Fibroblast of gingiva (primary cell): Measurements from ENCODE around the gene GIT1.

ENCODE experiments used
- DNase-seq: peaks from one replicate; pipeline ENCODE4 v3.0.0-alpha.2; 2011; ENCODE audit warnings: low read depth

The GIT1 gene

GRCh38 chr17:29579866-29580771, 9.3 kb downstream of the GIT1 start:
- peak; percentile 69 for DNase-seq

DNA sequence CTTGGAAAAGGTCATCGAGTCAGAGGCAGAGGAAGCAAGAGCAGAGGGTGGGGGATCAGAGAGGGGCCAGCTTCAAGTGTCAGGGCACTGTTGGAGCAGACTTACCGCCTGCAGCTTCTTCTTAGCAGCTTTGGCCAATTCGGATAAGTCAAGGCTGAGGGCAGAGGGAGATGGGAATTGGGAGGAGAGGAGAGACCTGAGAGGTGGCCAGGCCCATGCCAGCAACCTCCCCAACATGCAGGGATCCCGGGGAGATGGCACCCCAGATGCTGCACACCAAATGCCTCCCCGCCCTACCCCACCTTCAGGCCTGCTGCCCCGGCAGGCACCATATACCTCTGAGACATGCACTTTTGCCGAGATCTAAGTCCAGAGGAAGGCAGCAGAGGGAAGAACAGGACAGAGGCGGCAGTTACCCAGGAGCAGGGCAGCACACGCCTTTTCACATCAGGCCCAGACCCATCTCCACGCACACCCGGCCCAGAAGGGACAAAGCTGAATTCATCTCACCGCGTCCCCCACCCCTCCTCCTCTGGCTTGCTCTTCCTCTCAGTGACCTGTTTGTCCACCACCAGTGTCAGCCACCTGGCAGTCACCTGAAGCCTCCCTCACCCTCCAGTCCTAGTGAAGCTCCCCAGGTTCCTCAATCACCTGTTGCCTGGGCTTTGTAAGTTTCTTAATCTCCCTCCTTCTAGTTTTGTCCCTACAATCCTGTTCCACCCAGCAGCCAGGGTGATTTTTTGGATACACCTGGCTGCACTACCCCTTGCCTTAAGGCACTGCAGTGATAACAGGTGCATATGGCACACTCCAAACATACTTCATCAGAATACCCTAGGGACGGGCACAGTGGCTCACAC, 10.6 kb downstream of the GIT1 start:
- no peak for DNase-seq

- peak; percentile 77 for DNase-seq
These were observed 11.8 kb downstream of the GIT1 start for GRCh38 chr17:29577385-29578211.

- no peak for DNase-seq
These were observed 12.5 kb downstream of the GIT1 start for GRCh38 chr17:29577001-29577370.

GRCh38 chr17:29576214-29577000, 13.0 kb downstream of the GIT1 start:
- DNase-seq, result no peak

- no peak for DNase-seq
These were observed 13.8 kb downstream of the GIT1 start for GRCh38 chr17:29575511-29576213.

DNA sequence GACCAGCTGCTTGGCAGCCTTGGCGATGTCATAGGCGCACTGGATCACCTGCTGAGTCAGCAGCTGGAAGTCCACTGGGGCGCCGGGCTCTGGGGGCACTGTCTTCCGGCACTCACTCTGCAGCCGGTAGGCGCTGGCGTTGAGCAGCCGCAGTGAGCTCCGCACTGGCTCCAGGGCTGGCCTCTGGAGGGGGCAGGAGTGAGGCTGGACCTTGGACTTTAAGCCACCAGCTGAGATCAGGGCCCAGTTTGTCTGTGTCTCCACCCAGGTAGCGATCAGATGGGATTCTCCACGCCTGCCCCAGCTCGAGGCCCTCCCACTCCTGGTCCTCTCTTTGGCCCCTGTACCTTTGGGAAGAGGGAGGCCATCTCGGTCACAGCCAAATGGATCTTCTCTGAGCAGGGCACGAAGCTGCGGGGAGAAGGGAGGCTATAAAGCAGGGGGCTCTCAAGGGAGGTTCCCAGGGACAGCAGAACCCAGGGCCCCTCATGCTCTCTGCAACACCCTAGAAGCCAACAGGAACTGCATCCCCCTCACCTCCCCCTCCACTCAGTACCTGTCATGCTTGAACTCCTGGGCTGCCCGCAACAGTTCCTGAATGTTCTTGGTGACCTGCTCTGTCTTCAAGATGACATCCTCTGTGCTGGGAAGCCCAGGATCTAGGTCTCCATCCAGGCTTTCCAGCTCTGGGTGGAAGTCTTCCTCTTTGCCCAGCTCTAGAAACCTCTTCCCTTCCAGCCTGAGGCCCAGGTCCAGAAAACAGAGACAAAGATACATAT, 14.5 kb downstream of the GIT1 start:
- no peak for DNase-seq

GRCh38 chr17:29573871-29574731, 15.3 kb downstream of the GIT1 start:
- no peak for DNase-seq

GRCh38 chr17:29573558-29573869, 15.9 kb downstream of the GIT1 start:
- DNase-seq, result no peak

DNA sequence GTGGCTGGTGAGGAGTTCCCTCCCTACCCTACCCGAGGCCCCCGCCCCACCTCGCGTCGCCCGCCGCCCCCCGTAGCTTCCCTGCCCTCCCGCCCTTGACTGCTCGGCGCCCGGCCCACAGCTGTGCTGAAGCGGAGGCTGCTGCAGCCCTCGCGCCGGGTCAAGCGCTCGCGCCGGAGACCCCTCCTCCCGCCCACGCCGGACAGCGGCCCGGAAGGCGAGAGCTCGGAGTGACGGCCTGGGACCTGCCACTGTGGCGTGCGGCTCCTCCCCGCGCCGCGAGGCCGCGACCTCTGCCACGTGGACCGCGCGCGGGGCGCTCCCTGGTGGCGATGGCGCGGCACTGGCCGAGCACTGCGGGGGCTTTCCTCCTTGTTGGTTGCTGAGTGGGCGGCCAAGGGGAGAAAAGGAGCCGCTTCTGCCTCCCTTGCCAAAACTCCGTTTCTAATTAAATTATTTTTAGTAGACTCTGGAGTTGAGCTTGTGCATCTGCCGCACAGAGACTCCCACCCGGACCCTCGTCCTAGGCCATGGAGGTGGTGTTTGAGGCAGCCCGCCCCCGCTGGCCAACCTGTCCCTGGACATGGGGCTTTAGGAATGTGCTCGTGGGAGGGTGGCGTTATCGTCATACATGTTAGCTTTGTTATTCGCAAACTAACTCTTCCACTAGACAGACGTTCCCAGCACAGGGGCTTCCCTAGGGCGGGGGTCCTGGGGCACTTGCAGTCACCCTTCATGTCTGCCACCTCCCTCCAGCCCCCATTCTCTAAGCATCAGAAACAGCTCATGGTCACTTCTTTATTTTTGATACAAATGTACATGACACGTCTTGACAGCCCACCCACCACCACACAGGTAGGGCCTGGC, 16.5 kb downstream of the GIT1 start:
- DNase-seq, result peak; percentile 52

GRCh38 chr17:29571883-29572681, 17.4 kb downstream of the GIT1 start:
- DNase-seq, result no peak

DNA sequence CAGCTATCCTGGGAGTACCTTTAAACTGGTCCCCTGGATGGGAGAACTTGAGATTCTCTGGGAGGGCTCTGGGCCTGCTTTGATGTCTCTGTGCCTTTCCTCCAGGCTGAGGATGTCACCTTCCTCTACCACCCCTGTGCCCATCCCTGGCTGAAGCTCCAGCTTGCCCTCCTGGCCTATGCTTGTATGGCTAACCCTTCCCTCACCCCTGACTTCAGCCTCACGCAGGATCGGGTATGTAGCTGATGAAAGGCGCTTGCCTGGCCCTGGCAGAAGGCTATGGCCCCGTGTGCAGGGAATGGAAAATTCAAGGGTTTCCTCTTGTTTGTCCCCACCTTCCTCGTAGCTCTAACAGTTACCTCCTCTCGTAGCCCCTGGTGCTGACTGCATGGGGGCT, 18.0 kb downstream of the GIT1 start:
- no peak for DNase-seq

DNA sequence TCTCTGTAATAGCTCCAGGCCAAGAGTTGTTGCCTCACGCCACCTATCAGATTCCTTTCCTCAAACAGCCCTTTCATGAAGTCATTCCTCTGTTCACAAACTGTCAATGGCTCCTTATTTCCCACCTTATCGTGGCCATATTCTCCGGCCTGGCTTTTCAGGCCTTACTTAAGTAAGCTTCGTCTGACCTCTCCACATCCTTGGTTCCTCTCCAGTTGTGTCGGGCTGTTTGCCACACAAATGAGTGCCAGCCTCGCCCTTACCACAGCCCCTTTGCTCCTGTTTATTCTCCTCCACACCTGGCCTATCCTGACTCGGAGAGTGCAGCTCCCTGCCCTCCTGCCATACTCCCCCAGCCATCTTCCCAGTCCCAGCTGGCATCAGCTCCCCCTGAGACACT, 18.9 kb downstream of the GIT1 start:
- no peak for DNase-seq

DNA sequence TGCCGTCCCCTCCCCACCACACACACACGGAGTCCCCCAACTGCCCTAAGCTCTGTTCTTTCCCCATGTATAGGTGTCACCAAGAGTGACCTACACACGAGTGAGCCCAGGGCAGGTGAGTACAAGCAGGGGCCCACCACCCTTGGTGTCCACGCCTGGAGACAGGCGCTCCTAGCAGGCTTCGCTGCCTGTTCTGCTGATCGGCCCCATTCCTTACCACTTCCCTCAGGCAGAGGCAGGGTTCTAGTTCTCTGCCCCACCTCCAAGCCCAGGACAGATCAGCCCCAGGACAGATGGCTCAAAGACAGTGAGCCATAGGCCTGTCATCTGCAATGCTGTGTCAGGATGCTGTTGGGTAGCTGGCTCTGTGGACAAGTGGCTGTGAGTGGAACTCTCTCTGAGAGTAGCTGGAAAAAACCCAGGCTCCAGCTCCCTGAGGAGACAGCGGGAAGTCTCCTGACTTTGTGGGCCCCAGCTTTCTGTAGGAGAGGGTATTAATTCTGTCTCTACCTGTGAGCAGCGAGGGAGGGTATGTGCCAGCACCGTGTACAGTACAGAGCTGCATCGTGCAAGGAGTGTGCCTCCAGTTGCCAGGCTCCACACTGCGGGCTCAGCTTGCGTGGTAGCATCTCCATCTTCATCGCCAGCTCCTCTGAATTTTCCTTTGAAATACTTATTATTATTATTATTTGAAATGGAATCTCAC, 20.1 kb downstream of the GIT1 start:
- no peak for DNase-seq

GRCh38 chr17:29568331-29569244, 20.9 kb downstream of the GIT1 start, which contains the start of gene TP53I13:
TSS of gene TP53I13 (plus strand) at chr17:29568701. CDS start at chr17:29568759, 58 bp downstream.
- peak; percentile 78 for DNase-seq
